Mesodermal cell (in vitro differentiated cells): Measurements from ENCODE around the gene IFNK.

ENCODE experiments used
- H3K27ac ChIP-seq: 2 replicates; pipeline ENCODE4 v1.7.0; 2013; ENCODE audit warnings: mild to moderate bottlenecking, low read depth, low read length, moderate library complexity; ENCODE audit not compliant: severe bottlenecking
- H3K36me3 ChIP-seq: 2 replicates; pipeline ENCODE4 v1.7.1; 2013; ENCODE audit warnings: mild to moderate bottlenecking, low read length, moderate library complexity; ENCODE audit not compliant: control insufficient read depth, insufficient read depth
- H3K4me1 ChIP-seq: one replicate; pipeline ENCODE4 v1.7.1; 2013; ENCODE audit warnings: mild to moderate bottlenecking, low read length; ENCODE audit not compliant: insufficient read depth, control insufficient read depth, poor library complexity, severe bottlenecking
- H3K4me3 ChIP-seq: 2 replicates; pipeline ENCODE4 v1.7.0; 2013; ENCODE audit warnings: low read length, control low read depth, mild to moderate bottlenecking; ENCODE audit not compliant: insufficient read depth, poor library complexity, severe bottlenecking; ENCODE audit errors: extremely low read depth
- H3K9me3 ChIP-seq: 2 replicates; pipeline ENCODE4 v1.7.1; 2013; ENCODE audit warnings: mild to moderate bottlenecking, low read length, moderate library complexity; ENCODE audit not compliant: control insufficient read depth
- WGBS, 2 experiments: methylation state at CpG; one replicate each; pipeline ENCODE4 v1.1.5; 2013; ENCODE audit warnings: missing lambda C conversion rate in 2 of 2; ENCODE audit not compliant: insufficient coverage in 2 of 2; 5-methylcytosine and 5-hydroxymethylcytosine counted together

IFNK gene

GRCh38 chr9:27537756-27538155, 13.7 kb downstream of the IFNK start:
- no peak overlapping the region for H3K4me3 ChIP-seq
- H3K27ac ChIP-seq, result no peak overlapping the region
- no peaks in the 10 kb centered on the region for H3K36me3 ChIP-seq
- 100% methylated on average over 1 of the region's 1 CpG; no CpG with 5 or more reads in 1 of the 2 experiments for WGBS, 2 experiments
- H3K4me1 ChIP-seq, result peaks cover 7% of the 10 kb centered on the region
- no peaks in the 10 kb centered on the region for H3K9me3 ChIP-seq

GRCh38 chr9:27538647-27539046, 14.6 kb downstream of the IFNK start:
- H3K9me3 ChIP-seq, result no peaks in the 10 kb centered on the region
- H3K4me3 ChIP-seq, result no peak overlapping the region
- H3K4me1 ChIP-seq, result peaks cover 7% of the 10 kb centered on the region
- WGBS, 2 experiments, result 84 to 87% methylated on average over 2 of the region's 3 CpGs
- H3K36me3 ChIP-seq, result no peaks in the 10 kb centered on the region
- no peak overlapping the region for H3K27ac ChIP-seq

- Histone ChIP-seq H3K4me3 (no peak overlapping the region), H3K9me3 (no peaks in the 10 kb centered on the region), H3K36me3 (no peaks in the 10 kb centered on the region), H3K27ac (no peak overlapping the region), H3K4me1 (peaks cover 7% of the 10 kb centered on the region)
- 94 to 100% methylated on average over 3 of the region's 5 CpGs for WGBS, 2 experiments
These were observed 15.7 kb downstream of the IFNK start for GRCh38 chr9:27539479-27540441.

- Histone ChIP-seq H3K9me3 (no peaks in the 10 kb centered on the region), H3K4me1 (peaks cover 7% of the 10 kb centered on the region), H3K36me3 (no peaks in the 10 kb centered on the region), H3K27ac (no peak overlapping the region), H3K4me3 (no peak overlapping the region)
- 60% methylated on average over 1 of the region's 1 CpG; no CpG with 5 or more reads in 1 of the 2 experiments for WGBS, 2 experiments
These were observed 16.4 kb downstream of the IFNK start for GRCh38 chr9:27540502-27540901.

- WGBS, 2 experiments, result 92% methylated on average over 2 of the region's 4 CpGs; no CpG with 5 or more reads in 1 of the 2 experiments
- no peak overlapping the region for H3K27ac ChIP-seq
- peaks cover 7% of the 10 kb centered on the region for H3K4me1 ChIP-seq
- H3K9me3 ChIP-seq, result no peaks in the 10 kb centered on the region
- H3K36me3 ChIP-seq, result no peaks in the 10 kb centered on the region
- no peak overlapping the region for H3K4me3 ChIP-seq
These were observed 17.6 kb downstream of the IFNK start for GRCh38 chr9:27541740-27542139.

- H3K27ac ChIP-seq, result no peak overlapping the region
- peaks cover 7% of the 10 kb centered on the region for H3K4me1 ChIP-seq
- H3K36me3 ChIP-seq, result no peaks in the 10 kb centered on the region
- no peak overlapping the region for H3K4me3 ChIP-seq
- WGBS, 2 experiments, result 100% methylated on average over 2 of the region's 2 CpGs; no CpG with 5 or more reads in 1 of the 2 experiments
- no peaks in the 10 kb centered on the region for H3K9me3 ChIP-seq
These were observed 18.4 kb downstream of the IFNK start for GRCh38 chr9:27542508-27542907.

- no peaks in the 10 kb centered on the region for H3K4me1 ChIP-seq
- H3K4me3 ChIP-seq, result no peak overlapping the region
- H3K9me3 ChIP-seq, result no peaks in the 10 kb centered on the region
- 100% methylated on average over 2 of the region's 3 CpGs; no CpG with 5 or more reads in 1 of the 2 experiments for WGBS, 2 experiments
- no peak overlapping the region for H3K27ac ChIP-seq
- no peaks in the 10 kb centered on the region for H3K36me3 ChIP-seq
These were observed 21.4 kb downstream of the IFNK start for GRCh38 chr9:27545471-27545870.

- WGBS, 2 experiments, result 73% methylated on average over 3 of the region's 10 CpGs; no CpG with 5 or more reads in 1 of the 2 experiments
- no peak overlapping the region for H3K27ac ChIP-seq
- H3K9me3 ChIP-seq, result no peaks in the 10 kb centered on the region
- no peak overlapping the region for H3K4me3 ChIP-seq
- no peaks in the 10 kb centered on the region for H3K4me1 ChIP-seq
- peaks cover 13% of the 10 kb centered on the region for H3K36me3 ChIP-seq
These were observed 24.1 kb downstream of the IFNK start for GRCh38 chr9:27548055-27548741.

GRCh38 chr9:27549196-27549755, 25.2 kb downstream of the IFNK start:
- H3K27ac ChIP-seq, result no peak overlapping the region
- H3K4me3 ChIP-seq, result no peak overlapping the region
- H3K4me1 ChIP-seq, result no peaks in the 10 kb centered on the region
- no peaks in the 10 kb centered on the region for H3K9me3 ChIP-seq
- WGBS, 2 experiments, result no CpG with 5 or more reads among the region's 4 CpGs
- peaks cover 24% of the 10 kb centered on the region for H3K36me3 ChIP-seq

- no peaks in the 10 kb centered on the region for H3K4me1 ChIP-seq
- H3K27ac ChIP-seq, result no peak overlapping the region
- peaks cover 45% of the 10 kb centered on the region for H3K36me3 ChIP-seq
- whole genome bisulfite sequencing, 2 experiments, result no CpG with 5 or more reads among the region's 1 CpG
- no peaks in the 10 kb centered on the region for H3K9me3 ChIP-seq
- H3K4me3 ChIP-seq, result no peak overlapping the region
These were observed 30.6 kb downstream of the IFNK start for GRCh38 chr9:27554712-27555111.
